HCT116 (cell line): ENCODE data around the gene GIPR.

Experiments
- CEBPB ChIP-seq: IDR thresholded peaks from 2 replicates; pipeline ENCODE4 v1.6.1; 2012; ENCODE audit warnings: low read depth
- EZH2 ChIP-seq: fragments of 200-600 bp; sonication (generic); IDR thresholded peaks from 2 replicates; pipeline ENCODE4 v1.6.1; 2017; ENCODE audit warnings: antibody characterized with exemption, mixed run types
- POLR2A ChIP-seq: IDR thresholded peaks from 2 replicates; pipeline ENCODE4 v1.7.0; 2011; ENCODE audit warnings: borderline replicate concordance; ENCODE audit not compliant: insufficient read depth, insufficient read length; ENCODE audit errors: extremely low read depth

DNA sequence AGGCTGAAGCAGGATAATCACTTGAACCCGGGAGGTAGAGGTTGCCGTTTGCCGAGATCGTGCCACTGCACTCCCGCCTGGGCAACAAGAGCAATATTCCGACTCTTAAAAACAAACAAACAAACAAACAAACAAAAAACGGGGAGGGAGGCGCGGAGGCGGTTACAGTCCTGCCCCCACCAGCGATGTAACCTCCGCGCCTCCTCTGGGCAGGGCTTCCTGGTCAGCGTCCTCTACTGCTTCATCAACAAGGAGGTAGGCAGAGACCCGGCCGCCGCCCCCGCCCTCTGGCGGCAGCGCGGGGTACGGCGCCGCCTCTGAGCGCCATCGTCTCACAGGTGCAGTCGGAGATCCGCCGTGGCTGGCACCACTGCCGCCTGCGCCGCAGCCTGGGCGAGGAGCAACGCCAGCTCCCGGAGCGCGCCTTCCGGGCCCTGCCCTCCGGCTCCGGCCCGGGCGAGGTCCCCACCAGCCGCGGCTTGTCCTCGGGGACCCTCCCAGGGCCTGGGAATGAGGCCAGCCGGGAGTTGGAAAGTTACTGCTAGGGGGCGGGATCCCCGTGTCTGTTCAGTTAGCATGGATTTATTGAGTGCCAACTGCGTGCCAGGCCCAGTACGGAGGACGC, 13.5 kb downstream of the GIPR start:
- TF ChIP-seq POLR2A (no peak), EZH2 (no peak), CEBPB (no peak)
